Activated CD8-positive, alpha-beta memory T cell treated with anti-CD3 and anti-CD28 coated beads, Interleukin-2, amount 50 U/mL, for 1 hour (primary cell): ENCODE data around the gene LILRA1.
"Not testable (repeated sequence)": the region's sequence is repeated elsewhere in the genome, so short reads cannot be mapped to it uniquely, and the experiment has no call there.

Experiments used
- DNase-seq: peaks from one replicate; pipeline ENCODE4 v3.0.0-alpha.2; 2020; ENCODE audit errors: extremely low read depth

The LILRA1 gene

GRCh38 chr19:54593445-54593844 is at the start of gene LILRA1:
LILRA1 (plus strand) TSS chr19:54593632; CDS start chr19:54594245, 613 bp downstream.
- not testable (repeated sequence) for DNase-seq

GRCh38 chr19:54548806-54549205 is 44.6 kb upstream of the LILRA1 start:
- no peak for DNase-seq

- no peak for DNase-seq
Observed at GRCh38 chr19:54549224-54549623, 44.2 kb upstream of the LILRA1 start.

GRCh38 chr19:54551293-54551692 is 42.1 kb upstream of the LILRA1 start:
- DNase-seq: no peak

- no peak for DNase-seq
Observed at GRCh38 chr19:54551950-54552912, 41.2 kb upstream of the LILRA1 start.

GRCh38 chr19:54552913-54553310 is 40.5 kb upstream of the LILRA1 start:
- DNase-seq: no peak

- DNase-seq: no peak
Observed at GRCh38 chr19:54554006-54554405, 39.4 kb upstream of the LILRA1 start.

- DNase-seq: no peak
Observed at GRCh38 chr19:54554896-54555295, 38.5 kb upstream of the LILRA1 start.

GRCh38 chr19:54556194-54556593 is 37.2 kb upstream of the LILRA1 start:
- DNase-seq: no peak

GRCh38 chr19:54558339-54558738 is 35.1 kb upstream of the LILRA1 start:
- DNase-seq: no peak

- no peak for DNase-seq
Observed at GRCh38 chr19:54560881-54561385, 32.5 kb upstream of the LILRA1 start.

- no peak for DNase-seq
Observed at GRCh38 chr19:54561840-54562239, 31.6 kb upstream of the LILRA1 start.

- not testable (repeated sequence) for DNase-seq
Observed at GRCh38 chr19:54563206-54563605, 30.2 kb upstream of the LILRA1 start.

GRCh38 chr19:54570316-54570715 is 23.1 kb upstream of the LILRA1 start:
- no peak for DNase-seq

- not testable (repeated sequence) for DNase-seq
Observed at GRCh38 chr19:54571715-54572615, 21.5 kb upstream of the LILRA1 start.

GRCh38 chr19:54572696-54573311 is 20.6 kb upstream of the LILRA1 start:
- no peak for DNase-seq

- no peak for DNase-seq
Observed at GRCh38 chr19:54573330-54573872, 20.0 kb upstream of the LILRA1 start, which contains the start of gene LILRA2. LILRA2 (plus strand) TSS chr19:54573790; CDS start chr19:54573879, 89 bp downstream.

- DNase-seq: no peak
Observed at GRCh38 chr19:54574051-54574450, 19.4 kb upstream of the LILRA1 start.

GRCh38 chr19:54574527-54575056 is 18.8 kb upstream of the LILRA1 start:
- no peak for DNase-seq

- DNase-seq: not testable (repeated sequence)
Observed at GRCh38 chr19:54575205-54575604, 18.2 kb upstream of the LILRA1 start.

GRCh38 chr19:54576411-54576976 is 16.9 kb upstream of the LILRA1 start:
- DNase-seq: no peak
